Astrocyte of the cerebellum (primary cell): ENCODE data around the gene MYO16.
"Not testable (repeated sequence)": the region's sequence is repeated elsewhere in the genome, so short reads cannot be mapped to it uniquely, and the experiment has no call there.

Experiments used
- DNase-seq: peaks from one replicate; pipeline ENCODE4 v3.0.0-alpha.2; 2011; ENCODE audit warnings: low read depth
- H3K4me3 ChIP-seq: 2 replicates; pipeline ENCODE4 v1.5.1; 2011; ENCODE audit warnings: mild to moderate bottlenecking, low read depth, low read length, moderate library complexity
- CTCF ChIP-seq: IDR thresholded peaks from 2 replicates; pipeline ENCODE4 v1.5.1; 2012; ENCODE audit warnings: low read length, low read depth, moderate library complexity, mild to moderate bottlenecking; ENCODE audit errors: missing control alignments
- in situ Hi-C: cut with HindIII; loops from 2 replicates; pipeline ENCODE4 v1.10.0; 2017; ENCODE audit warnings: low sequenced_read_pairs

MYO16 gene

GRCh38 chr13:109208522-109208921 lies 579.1 kb downstream of the MYO16 start:
- in situ Hi-C loops: no loop called here
- DNase-seq: no peak
- H3K4me3 ChIP-seq: no peak overlapping the region
- TF ChIP-seq CTCF: no peak

GRCh38 chr13:109209526-109209925 lies 580.1 kb downstream of the MYO16 start:
- H3K4me3 ChIP-seq: no peak overlapping the region
- in situ Hi-C loops: no loop called here
- TF ChIP-seq CTCF: no peak
- no peak for DNase-seq

GRCh38 chr13:109211616-109212015 lies 582.2 kb downstream of the MYO16 start:
- peak; percentile 22 for DNase-seq
- in situ Hi-C loops: no loop called here
- no peak overlapping the region for H3K4me3 ChIP-seq
- TF ChIP-seq CTCF: no peak

DNA sequence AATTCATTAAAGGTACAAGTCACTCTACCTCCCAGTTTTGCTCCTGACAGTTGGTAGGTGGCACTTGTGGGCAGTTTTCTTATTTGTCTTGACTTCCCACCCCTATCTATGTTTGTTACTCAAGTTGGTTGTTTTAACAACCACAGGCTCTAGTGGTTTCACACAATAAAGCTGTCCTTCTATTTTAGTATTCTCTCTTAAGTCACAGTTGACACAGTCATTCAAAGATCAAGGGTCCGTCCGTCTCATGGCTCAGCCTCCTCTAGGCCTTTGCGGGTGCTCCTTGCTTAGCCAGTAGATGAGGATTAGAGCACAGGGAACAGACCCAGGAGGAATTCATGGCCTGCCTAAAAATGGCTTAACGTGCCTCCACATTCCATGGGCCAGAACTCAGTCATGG lies 583.2 kb downstream of the MYO16 start:
- in situ Hi-C loops: no loop called here
- DNase-seq: no peak
- TF ChIP-seq CTCF: no peak
- H3K4me3 ChIP-seq: no peak overlapping the region

GRCh38 chr13:109213714-109214113 lies 584.3 kb downstream of the MYO16 start:
- no peak for DNase-seq

GRCh38 chr13:109214393-109214792 lies 585.0 kb downstream of the MYO16 start:
- no peak overlapping the region for H3K4me3 ChIP-seq
- in situ Hi-C loops: no loop called here
- no peak for TF ChIP-seq CTCF
- no peak for DNase-seq

More at GRCh38 chr13:109213714-109214113, 584.3 kb downstream of the MYO16 start:
- TF ChIP-seq CTCF: no peak
- in situ Hi-C loops: no loop called here
- H3K4me3 ChIP-seq: no peak overlapping the region

DNA sequence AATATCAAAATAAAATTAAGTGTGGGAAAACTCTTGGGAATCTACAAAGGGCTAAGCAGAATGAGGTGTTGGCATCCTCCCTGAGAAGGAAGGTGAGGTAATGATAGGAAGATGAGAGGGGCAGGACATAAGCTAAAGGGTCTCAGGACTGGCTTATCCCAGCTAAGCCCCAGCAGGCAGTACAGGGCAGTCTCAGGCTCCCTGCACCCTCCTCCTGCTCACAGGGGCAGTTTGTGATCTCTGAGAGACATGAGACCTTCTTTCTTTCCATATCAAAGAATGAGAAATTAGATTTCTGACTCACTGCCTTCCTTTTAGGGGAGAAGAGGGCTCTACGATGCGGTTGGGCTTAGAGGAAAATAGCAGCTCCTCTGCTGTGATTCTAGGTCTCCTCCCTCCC lies 586.0 kb downstream of the MYO16 start:
- TF ChIP-seq CTCF: no peak
- no peak for DNase-seq
- in situ Hi-C loops: no loop called here
- no peak overlapping the region for H3K4me3 ChIP-seq

- H3K4me3 ChIP-seq, in situ Hi-C loops, DNase-seq: not testable (repeated sequence)
Observed at GRCh38 chr13:109217510-109217909, 588.1 kb downstream of the MYO16 start.
